ENCODE results near the gene PRKAR2B. TPM values are rescaled to one million over a fixed set of nuclear protein-coding genes. Genes with fewer than 3 reads are reported as not detected.

PRKAR2B gene
- total and polyA plus RNA-seq, 11 donors, result 7.0 to 50.6 (median 18.5) TPM

DNA sequence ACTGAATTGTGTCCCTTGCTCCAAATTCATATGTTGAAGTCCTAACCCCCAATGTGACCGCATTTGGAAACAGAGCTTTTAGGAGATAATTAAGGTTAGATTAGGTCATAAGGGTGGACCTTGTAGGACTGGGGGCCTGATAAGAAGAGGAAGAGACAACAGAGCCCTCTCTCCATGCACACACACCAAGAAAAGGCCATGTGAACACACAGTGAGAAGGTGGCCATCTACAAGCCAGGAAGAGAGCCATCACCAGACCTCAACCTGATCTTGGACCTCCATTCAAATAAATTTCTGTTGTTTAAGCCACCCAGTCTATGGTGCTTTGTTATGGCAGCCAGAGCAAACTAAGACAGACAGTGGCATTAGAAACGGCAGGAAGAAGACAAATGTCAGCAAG is 12.5 kb upstream of the PRKAR2B start:
- no peak overlapping the region for H3K4me3 ChIP-seq
- peaks cover 0 to 14% (median 6%) of the 10 kb centered on the region in 12 donors for H3K4me1 ChIP-seq
- no peak overlapping the region for H3K27ac ChIP-seq
- no peaks in the 10 kb centered on the region for H3K27me3 ChIP-seq
- intact Hi-C loops (cut with DNase I), result no loop called here
- H3K9me3 ChIP-seq, result peaks cover 0 to 9% (median 0%) of the 10 kb centered on the region in 12 donors
- 87 to 94% (median 93%) methylated on average over 2 of the region's 2 CpGs for WGBS, 4 donors
- no peaks in the 10 kb centered on the region for H3K36me3 ChIP-seq
- ATAC-seq (no peak), DNase-seq (no peak)
- TF ChIP-seq CTCF (IDR thresholded peaks at IDR 0.05), result no peak
- TF ChIP-seq POLR2A (IDR thresholded peaks at IDR 0.05), result no peak

DNA sequence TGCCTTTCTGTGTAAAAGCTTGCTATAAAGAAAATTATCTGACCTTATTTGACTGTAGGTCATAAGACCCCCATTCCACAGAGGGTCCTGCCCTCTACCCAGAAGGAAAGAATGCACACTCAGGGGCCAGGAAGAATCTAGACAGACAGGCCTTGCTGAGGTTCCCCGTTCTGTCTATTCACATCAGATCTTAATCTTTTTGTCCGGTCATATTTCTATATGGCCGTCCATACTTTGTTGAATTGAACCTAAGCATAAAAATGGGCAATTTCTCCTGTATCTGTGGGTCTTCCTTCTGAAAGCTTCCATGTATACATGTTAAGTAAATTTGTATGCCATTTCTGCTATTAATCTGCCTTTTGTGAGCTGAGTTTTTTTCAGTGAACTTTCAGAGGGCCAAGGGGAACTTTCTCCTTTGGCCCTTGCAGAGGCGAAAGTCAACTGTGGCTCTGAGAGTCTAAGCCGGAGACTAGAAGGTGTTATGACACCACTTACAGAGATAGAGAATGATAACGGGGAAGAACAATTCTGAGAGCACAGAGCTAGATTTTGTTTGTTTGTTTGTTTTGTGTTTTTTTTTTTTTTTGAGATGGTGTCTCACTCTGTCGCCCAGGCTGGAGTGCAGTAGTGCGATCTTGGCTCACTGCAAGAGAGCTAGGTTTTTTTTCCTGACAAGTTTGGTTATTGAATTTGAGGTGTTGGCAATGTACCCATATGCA is 11.6 kb upstream of the PRKAR2B start:
- H3K27ac ChIP-seq, result no peak overlapping the region
- H3K4me3 ChIP-seq, result no peak overlapping the region
- WGBS, 4 donors, result 93 to 95% (median 95%) methylated on average over 8 of the region's 8 CpGs
- no peaks in the 10 kb centered on the region for H3K27me3 ChIP-seq
- no peak for DNase-seq
- intact Hi-C loops (cut with DNase I), result no loop called here
- ATAC-seq, result no peak
- TF ChIP-seq CTCF (IDR thresholded peaks at IDR 0.05) (no peak), POLR2A (IDR thresholded peaks at IDR 0.05) (no peak)
- peaks cover 0 to 11% (median 0%) of the 10 kb centered on the region in 12 donors for H3K9me3 ChIP-seq
- H3K36me3 ChIP-seq, result no peaks in the 10 kb centered on the region
- H3K4me1 ChIP-seq, result peaks cover 0 to 14% (median 5%) of the 10 kb centered on the region in 12 donors

DNA sequence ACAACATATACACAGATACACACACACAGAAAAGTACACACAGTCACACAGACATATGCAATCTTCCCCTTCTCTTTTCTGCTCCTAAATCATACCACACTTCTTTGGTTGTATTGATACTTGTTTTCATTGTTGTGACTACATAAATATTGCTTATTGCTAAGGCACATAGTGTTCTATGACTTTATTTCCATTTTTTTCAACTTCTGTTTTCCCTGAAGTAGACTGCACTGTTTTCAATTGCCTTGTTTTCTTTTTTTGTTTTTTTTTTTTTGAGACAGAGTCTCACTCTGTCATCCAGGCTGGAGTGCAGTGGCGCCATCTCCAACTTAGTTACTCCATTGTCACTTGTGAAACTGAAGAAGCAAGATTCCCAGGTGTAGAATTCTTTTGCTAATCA is 10.0 kb upstream of the PRKAR2B start:
- ATAC-seq, result no peak
- TF ChIP-seq CTCF (IDR thresholded peaks at IDR 0.05) (no peak), POLR2A (IDR thresholded peaks at IDR 0.05) (no peak)
- H3K36me3 ChIP-seq, result no peaks in the 10 kb centered on the region
- no peak overlapping the region for H3K27ac ChIP-seq
- intact Hi-C loops (cut with DNase I), result no loop called here
- WGBS, 4 donors, result 83 to 96% (median 94%) methylated on average over 1 of the region's 1 CpG
- no peak overlapping the region for H3K4me3 ChIP-seq
- H3K4me1 ChIP-seq, result peaks cover 0 to 7% (median under 1%) of the 10 kb centered on the region in 12 donors
- no peak for DNase-seq
- peaks cover 0 to 11% (median 0%) of the 10 kb centered on the region in 12 donors for H3K9me3 ChIP-seq
- H3K27me3 ChIP-seq, result no peaks in the 10 kb centered on the region

- Histone ChIP-seq H3K4me1 (peaks cover 0 to 7% (median 0%) of the 10 kb centered on the region in 12 donors), H3K36me3 (no peaks in the 10 kb centered on the region), H3K27ac (no peak overlapping the region), H3K4me3 (no peak overlapping the region), H3K9me3 (peaks cover 0 to 11% (median 0%) of the 10 kb centered on the region in 12 donors), H3K27me3 (no peaks in the 10 kb centered on the region)
- DNase-seq, result no peak
- no peak for ATAC-seq
- intact Hi-C loops (cut with DNase I), result no loop called here
- TF ChIP-seq CTCF (IDR thresholded peaks at IDR 0.05) (no peak), POLR2A (IDR thresholded peaks at IDR 0.05) (no peak)
Measured at GRCh38 chr7:107035446-107035845, 9.1 kb upstream of the PRKAR2B start.

Measured in heart left ventricle (tissue), 16 donors.